Neural progenitor cell (in vitro differentiated cells): ENCODE results near the gene MACROD2. TPM values are rescaled to one million over a fixed set of nuclear protein-coding genes. Genes with fewer than 3 reads are reported as not detected.

Experiments used
- DNase-seq: peaks from one replicate; pipeline ENCODE4 v3.0.0-alpha.2; 2016; ENCODE audit warnings: low spot score
- H2AFZ ChIP-seq: fragments of 200-600 bp; sonication (generic); replicated peaks from 2 replicates; pipeline ENCODE4 v1.6.1; 2016; ENCODE audit warnings: antibody characterized with exemption
- H3F3A ChIP-seq: fragments of 200-600 bp; sonication (generic); 2 replicates; pipeline ENCODE4 v1.6.1; 2016; ENCODE audit warnings: antibody characterized with exemption, low read depth
- H3K27ac ChIP-seq: fragments of 200-600 bp; sonication (generic); 2 replicates; pipeline ENCODE4 v1.5.1; 2016; ENCODE audit warnings: mild to moderate bottlenecking
- H3K27me3 ChIP-seq: fragments of 200-600 bp; sonication (generic); 2 replicates; pipeline ENCODE4 v1.6.1; 2016; ENCODE audit warnings: mild to moderate bottlenecking, moderate library complexity
- H3K36me3 ChIP-seq: fragments of 200-600 bp; sonication (generic); 2 replicates; pipeline ENCODE4 v1.5.1; 2016
- H3K4me1 ChIP-seq: fragments of 200-600 bp; sonication (generic); 2 replicates; pipeline ENCODE4 v1.6.1; 2016; ENCODE audit warnings: mixed run types
- H3K4me2 ChIP-seq: fragments of 200-600 bp; sonication (generic); 2 replicates; pipeline ENCODE4 v1.6.1; 2016
- H3K4me3 ChIP-seq: fragments of 200-600 bp; sonication (generic); 2 replicates; pipeline ENCODE4 v1.5.1; 2016
- H3K79me2 ChIP-seq: fragments of 200-600 bp; sonication (generic); 2 replicates; pipeline ENCODE4 v1.6.1; 2016; ENCODE audit warnings: low read depth
- H3K9ac ChIP-seq: fragments of 200-600 bp; sonication (generic); 2 replicates; pipeline ENCODE4 v1.6.1; 2016
- H3K9me3 ChIP-seq: fragments of 200-600 bp; sonication (generic); 2 replicates; pipeline ENCODE4 v1.5.1; 2016; ENCODE audit warnings: low read depth
- H4K20me1 ChIP-seq: fragments of 200-600 bp; sonication (generic); 2 replicates; pipeline ENCODE4 v1.6.1; 2016; ENCODE audit warnings: low read depth
- H3K27ac Mint-ChIP-seq: 3 replicates; pipeline ENCODE4 v1.8.0; 2021; ENCODE audit warnings: mixed read lengths
- H3K27me3 Mint-ChIP-seq: 2 replicates; pipeline ENCODE4 v1.8.0; 2022; ENCODE audit warnings: low read depth, mild to moderate bottlenecking, inconsistent platforms, moderate library complexity, mixed read lengths; ENCODE audit not compliant: insufficient read depth
- H3K36me3 Mint-ChIP-seq: 3 replicates; pipeline ENCODE4 v1.8.0; 2021; ENCODE audit warnings: mixed read lengths
- H3K4me1 Mint-ChIP-seq: 3 replicates; pipeline ENCODE4 v1.8.0; 2021; ENCODE audit warnings: mixed read lengths
- H3K4me3 Mint-ChIP-seq: 3 replicates; pipeline ENCODE4 v1.8.0; 2021; ENCODE audit warnings: mild to moderate bottlenecking, moderate library complexity, mixed read lengths
- H3K9me3 Mint-ChIP-seq: 3 replicates; pipeline ENCODE4 v1.8.0; 2020; ENCODE audit warnings: mixed read lengths
- EZH2 ChIP-seq: fragments of 200-600 bp; sonication (generic); IDR thresholded peaks from 2 replicates; pipeline ENCODE4 v1.6.1; 2017; ENCODE audit warnings: antibody characterized with exemption, mild to moderate bottlenecking, moderate library complexity
- EZH2phosphoT487 ChIP-seq: fragments of 200-600 bp; sonication (generic); IDR thresholded peaks from 2 replicates; pipeline ENCODE4 v1.6.1; 2017; ENCODE audit warnings: antibody characterized with exemption
- total RNA-seq: library from RNA; depleted of rRNA; stranded (reverse); fragments of >200 nt; gene quantifications from 2 replicates; pipeline ENCODE4 v1.2.3, GENCODE V29; 2015; ENCODE audit warnings: low replicate concordance
- TF ChIP-seq, protein P1 (sequence below): fragments of 200-600 bp; sonication (generic); IDR thresholded peaks from 2 replicates; pipeline ENCODE4 v1.5.1; 2017; ENCODE audit warnings: antibody characterized with exemption, mild to moderate bottlenecking

The MACROD2 gene
- total RNA-seq, 1 donor from 2014 or later: 11.9 TPM

DNA sequence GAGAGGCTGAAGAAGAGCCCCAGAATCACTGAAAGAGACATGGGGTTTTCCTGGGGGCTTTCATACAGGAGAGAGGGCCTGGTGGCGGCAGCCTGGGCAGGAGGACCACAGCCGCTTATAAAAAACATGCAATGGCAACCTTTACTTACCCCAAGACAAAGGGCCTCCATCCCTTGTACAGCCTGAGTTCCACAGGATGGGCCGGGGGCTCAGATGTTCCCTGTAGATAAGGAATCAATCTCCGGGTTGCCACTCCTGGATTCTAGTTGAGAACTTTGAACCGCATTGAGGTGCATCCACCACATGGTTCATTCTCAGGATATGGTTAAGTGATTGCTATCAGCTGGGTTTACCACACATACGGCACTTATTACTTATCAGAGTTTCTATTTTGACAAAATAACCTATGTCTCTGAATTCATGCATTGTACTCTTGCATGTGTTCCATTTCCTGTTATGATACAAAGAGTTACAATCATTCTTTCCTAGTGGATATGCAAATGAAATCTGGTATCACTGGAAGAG lies 1900.3 kb downstream of the MACROD2 start:
- no peak overlapping the region for H3K4me3 ChIP-seq
- no peaks in the 10 kb centered on the region for H4K20me1 ChIP-seq
- Mint-ChIP-seq H3K36me3 (no peaks in the 10 kb centered on the region), H3K9me3 (no peaks in the 10 kb centered on the region), H3K4me1 (peaks cover 4% of the 10 kb centered on the region), H3K27me3 (no peaks in the 10 kb centered on the region), H3K4me3 (no peak overlapping the region), H3K27ac (no peak overlapping the region)
- H3K36me3 ChIP-seq: no peaks in the 10 kb centered on the region
- H3K4me2 ChIP-seq: no peak overlapping the region
- no peak overlapping the region for H3K27ac ChIP-seq
- no peaks in the 10 kb centered on the region for H3K4me1 ChIP-seq
- no peaks in the 10 kb centered on the region for H3K79me2 ChIP-seq
- no peaks in the 10 kb centered on the region for H3K9me3 ChIP-seq
- no peak overlapping the region for H2AFZ ChIP-seq
- no peak overlapping the region for H3K9ac ChIP-seq
- no peaks in the 10 kb centered on the region for H3K27me3 ChIP-seq
- TF ChIP-seq, protein P1, sequence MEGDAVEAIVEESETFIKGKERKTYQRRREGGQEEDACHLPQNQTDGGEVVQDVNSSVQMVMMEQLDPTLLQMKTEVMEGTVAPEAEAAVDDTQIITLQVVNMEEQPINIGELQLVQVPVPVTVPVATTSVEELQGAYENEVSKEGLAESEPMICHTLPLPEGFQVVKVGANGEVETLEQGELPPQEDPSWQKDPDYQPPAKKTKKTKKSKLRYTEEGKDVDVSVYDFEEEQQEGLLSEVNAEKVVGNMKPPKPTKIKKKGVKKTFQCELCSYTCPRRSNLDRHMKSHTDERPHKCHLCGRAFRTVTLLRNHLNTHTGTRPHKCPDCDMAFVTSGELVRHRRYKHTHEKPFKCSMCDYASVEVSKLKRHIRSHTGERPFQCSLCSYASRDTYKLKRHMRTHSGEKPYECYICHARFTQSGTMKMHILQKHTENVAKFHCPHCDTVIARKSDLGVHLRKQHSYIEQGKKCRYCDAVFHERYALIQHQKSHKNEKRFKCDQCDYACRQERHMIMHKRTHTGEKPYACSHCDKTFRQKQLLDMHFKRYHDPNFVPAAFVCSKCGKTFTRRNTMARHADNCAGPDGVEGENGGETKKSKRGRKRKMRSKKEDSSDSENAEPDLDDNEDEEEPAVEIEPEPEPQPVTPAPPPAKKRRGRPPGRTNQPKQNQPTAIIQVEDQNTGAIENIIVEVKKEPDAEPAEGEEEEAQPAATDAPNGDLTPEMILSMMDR: no peak
- TF ChIP-seq EZH2phosphoT487 (no peak), EZH2 (no peak)
- no peaks in the 10 kb centered on the region for H3F3A ChIP-seq
- DNase-seq: no peak

DNA sequence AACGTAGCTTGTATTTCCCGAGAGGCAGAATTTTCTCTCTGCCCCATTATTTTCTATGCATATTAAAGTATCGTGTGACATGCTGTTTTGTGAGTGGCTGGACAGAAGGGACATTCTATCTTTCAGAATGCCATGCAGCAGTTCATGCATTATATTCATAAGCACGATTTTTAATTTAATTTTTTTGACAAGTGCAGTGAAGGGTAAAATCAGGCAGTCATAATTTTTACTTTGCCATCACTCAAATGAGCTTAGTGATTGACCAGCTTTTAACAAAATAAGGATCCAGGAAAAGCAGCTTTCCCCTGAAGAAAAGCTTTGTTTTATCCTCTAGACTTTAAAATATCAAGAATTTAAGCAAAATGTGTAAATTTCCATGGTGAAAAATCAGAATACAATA lies 1904.7 kb downstream of the MACROD2 start:
- Mint-ChIP-seq H3K4me1 (no peaks in the 10 kb centered on the region), H3K27me3 (no peaks in the 10 kb centered on the region), H3K4me3 (no peak overlapping the region), H3K9me3 (peaks cover 2% of the 10 kb centered on the region), H3K27ac (no peak overlapping the region), H3K36me3 (no peaks in the 10 kb centered on the region)
- H3K4me2 ChIP-seq: no peak overlapping the region
- H3K79me2 ChIP-seq: no peaks in the 10 kb centered on the region
- no peaks in the 10 kb centered on the region for H4K20me1 ChIP-seq
- no peaks in the 10 kb centered on the region for H3K4me1 ChIP-seq
- DNase-seq: no peak
- no peak overlapping the region for H3K27ac ChIP-seq
- TF ChIP-seq EZH2 (no peak), EZH2phosphoT487 (no peak)
- TF ChIP-seq, protein P1: no peak
- no peaks in the 10 kb centered on the region for H3K9me3 ChIP-seq
- no peak overlapping the region for H3K4me3 ChIP-seq
- H3K9ac ChIP-seq: no peak overlapping the region
- no peaks in the 10 kb centered on the region for H3K36me3 ChIP-seq
- H3K27me3 ChIP-seq: no peaks in the 10 kb centered on the region
- no peaks in the 10 kb centered on the region for H3F3A ChIP-seq
- H2AFZ ChIP-seq: no peak overlapping the region

DNA sequence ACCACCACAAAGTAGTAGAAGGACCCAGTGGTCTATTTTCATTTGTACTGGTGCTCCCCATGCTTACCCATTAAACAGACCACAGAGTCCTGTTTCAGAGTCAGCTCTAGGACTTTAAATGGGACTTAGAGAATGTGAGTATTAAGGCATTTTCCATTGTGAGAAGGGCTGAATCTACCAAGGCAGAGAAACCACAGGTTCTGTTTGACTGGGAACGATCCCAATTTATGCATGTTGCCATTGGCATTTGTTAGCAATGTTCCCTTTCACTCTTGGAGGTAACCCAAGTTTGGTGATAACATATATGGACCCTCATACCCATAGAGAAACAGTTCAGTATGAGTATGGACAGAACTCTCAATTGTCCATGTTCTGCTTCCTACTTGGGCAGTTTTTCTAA lies 1905.1 kb downstream of the MACROD2 start:
- Mint-ChIP-seq H3K4me1 (no peaks in the 10 kb centered on the region), H3K27me3 (no peaks in the 10 kb centered on the region), H3K27ac (no peak overlapping the region), H3K36me3 (no peaks in the 10 kb centered on the region), H3K4me3 (no peak overlapping the region), H3K9me3 (peaks cover 2% of the 10 kb centered on the region)
- Histone ChIP-seq H3K27ac (no peak overlapping the region), H3K4me3 (no peak overlapping the region), H3K79me2 (no peaks in the 10 kb centered on the region), H4K20me1 (no peaks in the 10 kb centered on the region), H3F3A (no peaks in the 10 kb centered on the region), H3K9ac (no peak overlapping the region), H3K4me2 (no peak overlapping the region), H3K36me3 (no peaks in the 10 kb centered on the region), H2AFZ (no peak overlapping the region), H3K4me1 (no peaks in the 10 kb centered on the region), H3K9me3 (no peaks in the 10 kb centered on the region), H3K27me3 (no peaks in the 10 kb centered on the region)
- TF ChIP-seq EZH2phosphoT487: no peak
- TF ChIP-seq, protein P1: no peak
- no peak for TF ChIP-seq EZH2
- DNase-seq: no peak
